Esophagus muscularis mucosa (tissue), 4 donors: ENCODE results near the gene HOXC9. TPM values are rescaled to one million over a fixed set of nuclear protein-coding genes. Genes with fewer than 3 reads are reported as not detected.

Source experiments
- DNase-seq: peaks from one replicate; pipeline ENCODE4 v3.0.0-alpha.2; 2017; ENCODE audit errors: extremely low spot score
- H3K27ac ChIP-seq, 4 donors: fragments of 200-600 bp; sonication (generic); replicated peaks in 1 of 4; 1 replicate in 3 of 4; 2 replicates in 1 of 4; pipeline ENCODE4 v1.5.1; 2016 to 2019; ENCODE audit warnings: mild to moderate bottlenecking in 1 of 4
- H3K27me3 ChIP-seq, 4 donors: fragments of 200-600 bp; sonication (generic); one replicate each; pipeline versions ENCODE4 v1.5.1 to v1.6.0; 2016 to 2019
- H3K36me3 ChIP-seq, 4 donors: fragments of 200-600 bp; sonication (generic); one replicate each; pipeline ENCODE4 v1.5.1; 2016 to 2019
- H3K4me1 ChIP-seq, 4 donors: fragments of 200-600 bp; sonication (generic); one replicate each; pipeline ENCODE4 v1.5.1; 2016 to 2019
- H3K4me3 ChIP-seq, 4 donors: fragments of 200-600 bp; sonication (generic); 1 replicate in 2 of 4; 2 replicates in 2 of 4; pipeline ENCODE4 v1.5.1; 2016 to 2019; ENCODE audit warnings: mild to moderate bottlenecking in 4 of 4, moderate library complexity in 1 of 4
- H3K9me3 ChIP-seq, 4 donors: fragments of 200-600 bp; sonication (generic); 1 replicate in 3 of 4; 2 replicates in 1 of 4; pipeline ENCODE4 v1.5.1; 2016 to 2019
- EP300 ChIP-seq: sonication (generic); formaldehyde crosslinking; IDR thresholded peaks from one replicate; pipeline ENCODE4 v1.6.1; 2017; ENCODE audit warnings: antibody characterized with exemption
- POLR2A ChIP-seq: fragments of 450-650 bp; IDR thresholded peaks from one replicate; pipeline ENCODE4 v1.6.1; 2017; ENCODE audit warnings: antibody characterized with exemption, moderate library complexity, mild to moderate bottlenecking, low read depth
- POLR2AphosphoS5 ChIP-seq, 2 donors: sonication (generic); formaldehyde crosslinking; IDR thresholded peaks; one replicate each; pipeline ENCODE4 v1.6.1; 2017; ENCODE audit warnings: antibody characterized with exemption in 2 of 2
- WGBS: methylation state at CpG from one replicate; pipeline ENCODE4 v1.1.5; 2018; 5-methylcytosine and 5-hydroxymethylcytosine counted together
- intact Hi-C: fragments of 100-400 bp; cut with DNase I; formaldehyde crosslinking; loops from one replicate; pipeline ENCODE4 v1.15.1; 2023
- total RNA-seq, 4 donors: library from RNA; depleted of rRNA; stranded (reverse); fragments of >200 nt; gene quantifications; one replicate each; pipeline versions ENCODE4 v1.1.0 to v1.2.1, GENCODE V29; 2016
- TF ChIP-seq, protein P1 (sequence below), 3 experiments: fragments of 200-600 bp in 2 of 3; fragments of 450-650 bp in 1 of 3; sonication (generic) in 2 of 3; IDR thresholded peaks; one replicate each; pipeline ENCODE4 v1.5.1; 2017 to 2019; ENCODE audit warnings: antibody characterized with exemption in 3 of 3, mild to moderate bottlenecking in 2 of 3, moderate library complexity in 1 of 3

Gene HOXC9
- total RNA-seq, 4 donors from 2014 or later = not detected

DNA sequence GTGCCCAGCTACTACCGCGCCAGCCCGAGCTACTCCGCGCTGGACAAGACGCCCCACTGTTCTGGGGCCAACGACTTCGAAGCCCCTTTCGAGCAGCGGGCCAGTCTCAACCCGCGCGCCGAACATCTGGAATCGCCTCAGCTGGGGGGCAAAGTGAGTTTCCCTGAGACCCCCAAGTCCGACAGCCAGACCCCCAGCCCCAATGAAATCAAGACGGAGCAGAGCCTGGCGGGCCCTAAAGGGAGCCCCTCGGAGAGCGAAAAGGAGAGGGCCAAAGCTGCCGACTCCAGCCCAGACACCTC, 14.3 kb upstream of the HOXC9 start:
- peaks cover 21 to 100% (median 93%) of the 10 kb centered on the region in 4 donors for H3K27me3 ChIP-seq
- peaks cover 19 to 36% (median 29%) of the 10 kb centered on the region in 4 donors for H3K4me1 ChIP-seq
- TF ChIP-seq, protein P1, sequence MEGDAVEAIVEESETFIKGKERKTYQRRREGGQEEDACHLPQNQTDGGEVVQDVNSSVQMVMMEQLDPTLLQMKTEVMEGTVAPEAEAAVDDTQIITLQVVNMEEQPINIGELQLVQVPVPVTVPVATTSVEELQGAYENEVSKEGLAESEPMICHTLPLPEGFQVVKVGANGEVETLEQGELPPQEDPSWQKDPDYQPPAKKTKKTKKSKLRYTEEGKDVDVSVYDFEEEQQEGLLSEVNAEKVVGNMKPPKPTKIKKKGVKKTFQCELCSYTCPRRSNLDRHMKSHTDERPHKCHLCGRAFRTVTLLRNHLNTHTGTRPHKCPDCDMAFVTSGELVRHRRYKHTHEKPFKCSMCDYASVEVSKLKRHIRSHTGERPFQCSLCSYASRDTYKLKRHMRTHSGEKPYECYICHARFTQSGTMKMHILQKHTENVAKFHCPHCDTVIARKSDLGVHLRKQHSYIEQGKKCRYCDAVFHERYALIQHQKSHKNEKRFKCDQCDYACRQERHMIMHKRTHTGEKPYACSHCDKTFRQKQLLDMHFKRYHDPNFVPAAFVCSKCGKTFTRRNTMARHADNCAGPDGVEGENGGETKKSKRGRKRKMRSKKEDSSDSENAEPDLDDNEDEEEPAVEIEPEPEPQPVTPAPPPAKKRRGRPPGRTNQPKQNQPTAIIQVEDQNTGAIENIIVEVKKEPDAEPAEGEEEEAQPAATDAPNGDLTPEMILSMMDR (IDR thresholded peaks at IDR 0.05) = no peak
- TF ChIP-seq POLR2AphosphoS5 (IDR thresholded peaks at IDR 0.05) (no peak), EP300 (no peak), POLR2A (no peak)
- WGBS = 10% methylated on average over 13 of the region's 21 CpGs
- peak overlapping the region; percentile 15 to 39 (median 30) for H3K4me3 ChIP-seq
- H3K36me3 ChIP-seq = no peaks in the 10 kb centered on the region
- no peaks in the 10 kb centered on the region for H3K9me3 ChIP-seq
- DNase-seq = no peak
- intact Hi-C loops = no loop called here
- H3K27ac ChIP-seq = no peak overlapping the region

DNA sequence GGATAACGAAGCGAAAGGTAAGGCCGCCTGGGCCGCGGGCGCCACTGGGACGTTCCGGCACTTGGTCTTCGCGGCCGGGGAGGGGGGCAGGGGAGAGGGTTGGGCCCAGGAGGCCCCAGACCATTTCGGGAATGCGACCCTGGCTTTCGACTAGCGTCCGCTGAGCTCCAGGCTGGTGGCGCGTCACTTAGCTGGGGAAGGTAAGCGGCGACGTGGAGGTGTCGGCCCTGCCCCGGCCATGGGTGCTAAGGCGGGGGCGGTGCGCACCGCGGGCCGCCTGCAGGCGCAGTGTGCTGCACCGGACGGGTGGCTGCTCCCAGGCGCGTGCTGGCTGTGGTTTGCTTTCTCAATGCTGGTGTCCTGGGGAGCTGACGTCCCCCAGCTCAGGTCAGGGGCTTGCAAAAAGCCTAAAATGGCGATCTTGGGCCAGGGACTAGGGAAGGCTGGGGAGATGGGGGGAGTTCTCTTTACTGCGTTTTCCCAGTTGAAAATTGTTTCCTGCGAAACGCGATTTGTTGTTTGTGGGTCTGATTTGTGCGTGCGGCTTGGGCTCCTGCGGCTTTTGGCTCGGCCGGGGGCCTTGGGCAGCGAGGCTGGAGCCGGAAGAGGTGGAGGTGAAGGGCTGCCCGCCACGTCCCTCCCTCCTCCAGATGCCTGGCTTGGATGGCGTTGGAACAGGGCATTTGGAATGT, 13.8 kb upstream of the HOXC9 start:
- Histone ChIP-seq H3K27ac (no peak overlapping the region), H3K9me3 (no peaks in the 10 kb centered on the region), H3K27me3 (peaks cover 21 to 100% (median 96%) of the 10 kb centered on the region in 4 donors), H3K4me1 (peaks cover 19 to 39% (median 29%) of the 10 kb centered on the region in 4 donors), H3K4me3 (peak overlapping the region; percentile 15 to 39 (median 30)), H3K36me3 (no peaks in the 10 kb centered on the region)
- no peak for TF ChIP-seq POLR2A
- TF ChIP-seq POLR2AphosphoS5 (IDR thresholded peaks at IDR 0.05) = no peak
- no peak for TF ChIP-seq EP300
- TF ChIP-seq, protein P1 (IDR thresholded peaks at IDR 0.05) = no peak
- intact Hi-C loops = no loop called here
- DNase-seq = no peak
- WGBS = 7% methylated on average over 27 of the region's 50 CpGs

DNA sequence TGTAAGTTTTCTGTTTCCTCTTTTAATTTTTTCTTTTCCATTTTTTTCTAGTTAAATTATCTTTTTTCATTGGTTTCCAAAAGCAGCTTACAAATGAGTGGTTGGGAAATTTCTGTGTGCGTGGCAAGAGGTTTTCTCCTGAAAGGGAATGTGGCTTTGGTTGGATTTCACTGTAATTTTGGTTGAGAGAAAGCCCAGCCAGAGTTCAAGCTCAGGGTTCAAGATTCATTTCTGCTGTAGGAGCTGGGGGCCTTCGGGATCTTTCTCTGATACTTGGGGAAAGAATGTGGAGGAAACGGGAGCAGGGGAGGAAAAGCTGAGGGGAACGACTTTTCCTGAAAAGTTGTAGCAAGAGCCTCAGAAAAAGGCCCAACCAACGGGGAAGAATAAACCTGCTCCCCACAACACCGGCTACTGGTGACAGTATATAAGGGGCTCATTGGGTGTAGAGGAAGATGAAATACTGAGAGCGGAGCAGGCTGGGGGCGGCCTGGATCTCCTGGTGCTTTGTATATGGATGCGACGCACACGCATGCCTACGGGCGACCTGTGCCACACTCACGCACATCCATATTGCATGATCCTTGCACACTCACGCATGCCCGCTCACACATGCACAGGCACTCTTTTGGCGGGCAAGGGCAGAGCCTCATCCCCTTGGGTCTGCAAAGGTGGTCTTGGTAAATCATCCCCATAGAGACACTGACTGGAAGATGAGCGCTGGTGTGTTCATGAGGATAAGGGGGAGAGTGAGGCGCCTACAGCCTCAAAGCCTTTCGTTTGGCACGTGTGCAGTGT, 13.1 kb upstream of the HOXC9 start:
- intact Hi-C loops = no loop called here
- peaks cover 26 to 100% (median 97%) of the 10 kb centered on the region in 4 donors for H3K27me3 ChIP-seq
- no peak for DNase-seq
- H3K4me1 ChIP-seq = peaks cover 19 to 39% (median 29%) of the 10 kb centered on the region in 4 donors
- no peak overlapping the region for H3K27ac ChIP-seq
- H3K9me3 ChIP-seq = no peaks in the 10 kb centered on the region
- H3K4me3 ChIP-seq = peak overlapping the region in 1 of 4 donors; percentile 31
- H3K36me3 ChIP-seq = no peaks in the 10 kb centered on the region
- TF ChIP-seq EP300 (no peak), POLR2A (no peak), POLR2AphosphoS5 (IDR thresholded peaks at IDR 0.05) (no peak)
- TF ChIP-seq, protein P1 (IDR thresholded peaks at IDR 0.05) = no peak
- WGBS = 13% methylated on average over 11 of the region's 21 CpGs

DNA sequence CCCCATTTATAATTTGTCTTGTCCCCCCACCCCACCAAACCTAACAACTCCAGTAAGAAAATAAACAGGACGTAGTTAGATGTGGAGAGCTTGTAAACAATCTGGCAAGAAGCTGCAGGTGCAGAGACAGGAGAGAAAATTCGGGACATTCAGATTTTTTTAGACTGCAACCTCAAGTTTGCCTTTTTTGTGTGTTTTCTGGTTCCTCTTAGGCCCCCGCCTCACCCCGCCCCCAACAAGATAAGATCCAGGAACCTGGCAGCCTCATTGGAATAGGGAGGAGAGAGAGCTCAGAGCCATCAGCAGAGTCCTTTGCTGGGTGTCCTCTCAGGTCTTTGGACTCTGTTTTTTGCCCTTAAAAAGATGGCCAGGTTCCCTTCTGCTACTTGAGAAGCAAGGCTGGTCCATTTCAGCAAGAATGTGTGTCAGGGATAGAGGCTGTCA, 12.2 kb upstream of the HOXC9 start:
- H3K27me3 ChIP-seq = peaks cover 23 to 100% (median 98%) of the 10 kb centered on the region in 4 donors
- H3K9me3 ChIP-seq = no peaks in the 10 kb centered on the region
- 18% methylated on average over 4 of the region's 4 CpGs for WGBS
- H3K4me1 ChIP-seq = peaks cover 19 to 39% (median 29%) of the 10 kb centered on the region in 4 donors
- TF ChIP-seq POLR2A (no peak), POLR2AphosphoS5 (IDR thresholded peaks at IDR 0.05) (no peak), EP300 (no peak)
- TF ChIP-seq, protein P1 (IDR thresholded peaks at IDR 0.05) = no peak
- intact Hi-C loops = no loop called here
- no peak for DNase-seq
- H3K4me3 ChIP-seq = no peak overlapping the region
- no peak overlapping the region for H3K27ac ChIP-seq
- no peaks in the 10 kb centered on the region for H3K36me3 ChIP-seq
